SK-MEL-5 (cell line): ENCODE data around the gene PRKCA. TPM values are rescaled to one million over a fixed set of nuclear protein-coding genes. Genes with fewer than 3 reads are reported as not detected.

Experiments used
- DNase-seq: peaks from one replicate; pipeline ENCODE4 v3.0.0-alpha.2; 2016; ENCODE audit warnings: low read depth, low spot score
- in situ Hi-C: cut with HindIII; loops from 2 replicates; pipeline ENCODE4 v1.10.0; 2016; ENCODE audit warnings: low sequenced_read_pairs, high pct_unique_total_duplicates, low pct_unique_long_range_greater_than_20kb
- total RNA-seq: library from RNA; depleted of rRNA; stranded (reverse); fragments of >200 nt; shearing (Covaris generic); gene quantifications from 2 replicates; pipeline ENCODE4 v1.2.3, GENCODE V29; 2014

The PRKCA gene
- total RNA-seq, 1 experiment from 2014 or later: 7.3 TPM

DNA sequence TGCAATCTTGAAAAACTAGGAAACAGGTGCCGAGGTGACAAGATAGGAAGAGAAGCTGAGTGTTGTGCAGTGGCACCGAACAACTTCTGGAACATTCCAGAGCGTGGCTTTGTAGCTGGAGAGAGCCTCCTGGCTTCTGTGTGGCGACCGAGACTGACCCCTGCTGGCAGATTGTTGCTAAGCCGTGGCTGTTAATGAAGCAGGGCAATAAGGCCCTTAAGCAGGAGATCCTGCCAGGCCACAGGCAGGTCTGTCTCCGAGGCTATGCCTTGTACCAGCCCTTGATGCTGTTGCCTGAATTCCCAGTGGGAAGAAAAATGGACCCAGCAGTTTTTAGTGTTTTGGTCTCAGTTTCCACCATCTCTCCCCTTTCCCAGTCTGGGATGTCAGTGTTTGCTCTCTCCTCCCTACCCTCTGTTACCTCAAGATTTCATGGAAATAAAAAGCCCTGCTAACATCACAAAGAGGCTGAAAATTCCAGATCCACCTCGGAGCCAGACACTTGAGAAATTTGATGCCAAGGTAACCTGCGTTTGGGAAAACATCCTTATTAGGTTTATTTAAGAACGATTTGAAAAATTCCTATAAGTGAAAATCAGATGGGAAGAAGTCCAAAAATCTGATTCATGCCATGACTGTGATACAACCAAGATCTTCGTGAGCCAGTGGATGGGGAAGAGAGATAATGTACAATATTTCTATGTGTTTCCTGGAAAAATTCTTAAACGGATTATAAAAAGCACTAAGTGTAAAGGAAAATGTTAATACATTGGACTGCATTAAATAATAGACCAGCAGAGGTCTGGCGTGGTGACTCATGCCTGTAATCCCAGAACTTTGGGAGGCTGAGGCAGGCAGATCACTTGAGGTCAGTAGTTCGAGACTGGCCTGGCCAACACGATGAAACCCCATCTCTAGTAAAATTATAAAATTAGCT is 265.1 kb downstream of the PRKCA start:
- in situ Hi-C loops: no loop called here
- peak; percentile 91 for DNase-seq

DNA sequence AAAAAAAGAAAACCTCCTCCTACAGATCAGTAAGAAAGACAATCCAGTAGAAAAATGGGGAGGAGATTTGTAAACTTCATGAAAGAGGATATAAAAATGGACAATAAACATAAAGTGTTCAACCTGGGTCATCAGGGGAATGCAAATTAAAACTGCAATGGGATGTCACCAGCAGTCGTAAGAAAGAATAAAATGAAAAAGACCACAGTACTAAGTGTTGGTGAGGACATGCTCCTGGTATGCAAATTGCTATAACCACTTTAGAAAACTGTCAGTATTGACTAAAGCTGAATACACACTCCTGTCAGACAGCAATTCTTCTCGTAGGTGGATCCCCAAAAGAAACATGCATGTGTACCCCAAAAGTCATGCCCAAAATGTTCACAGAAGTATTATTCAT is 267.2 kb downstream of the PRKCA start:
- in situ Hi-C loops: no loop called here
- no peak for DNase-seq

DNA sequence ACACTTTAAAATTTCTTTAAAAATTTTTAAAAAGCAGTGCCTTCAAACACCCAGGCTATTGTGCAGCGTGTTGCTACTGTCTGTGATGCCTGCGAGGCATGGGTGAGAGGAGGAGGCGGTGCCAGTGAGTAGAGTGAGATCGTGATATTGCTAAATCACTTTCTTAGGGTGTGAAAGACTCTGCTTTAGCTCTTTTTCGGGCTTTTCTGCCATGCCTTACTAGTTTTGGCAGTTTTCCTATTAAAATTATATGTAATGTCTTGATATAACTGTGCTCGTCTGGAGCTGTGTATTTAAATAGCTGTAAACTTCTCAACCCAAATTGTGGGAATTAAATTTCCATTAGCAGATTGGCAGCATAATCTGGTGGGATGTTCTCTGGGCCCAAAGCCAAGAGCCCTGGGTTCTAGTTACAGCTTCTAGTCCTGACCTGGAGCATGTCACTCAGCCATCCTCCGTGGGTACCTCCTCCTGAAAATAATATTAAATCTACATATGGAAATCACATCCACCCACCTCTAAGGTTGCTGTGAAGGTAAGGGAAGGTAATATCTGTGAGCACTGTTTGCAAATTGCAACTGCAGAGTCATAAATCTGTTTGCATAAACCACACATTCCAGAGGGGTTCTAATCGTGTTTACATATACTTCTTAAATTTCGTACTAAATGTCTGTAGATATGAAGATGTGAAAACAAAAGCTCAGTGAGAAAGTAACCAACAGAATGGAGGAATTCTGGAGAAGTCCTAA is 268.2 kb downstream of the PRKCA start:
- no peak for DNase-seq
- in situ Hi-C loops: no loop called here

DNA sequence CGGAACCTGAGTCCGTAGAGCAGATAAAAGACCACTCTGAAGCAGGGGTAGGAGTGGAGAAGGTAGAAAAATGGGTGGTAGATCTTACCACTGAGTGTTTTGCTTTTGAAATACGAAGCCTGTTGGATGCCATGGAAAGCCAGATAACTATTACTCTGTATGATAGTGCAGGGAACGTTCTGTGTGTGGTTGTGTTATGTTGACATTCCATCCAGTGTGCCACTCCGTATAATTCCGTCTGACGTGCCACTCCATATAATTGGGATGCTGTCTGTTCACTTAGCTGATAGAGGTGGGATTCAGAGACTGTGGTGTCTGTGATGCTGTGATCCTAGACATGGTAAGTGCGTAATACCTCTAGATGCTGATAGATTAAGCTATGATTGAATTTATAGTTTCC is 269.3 kb downstream of the PRKCA start:
- DNase-seq: no peak
- in situ Hi-C loops: no loop called here

DNA sequence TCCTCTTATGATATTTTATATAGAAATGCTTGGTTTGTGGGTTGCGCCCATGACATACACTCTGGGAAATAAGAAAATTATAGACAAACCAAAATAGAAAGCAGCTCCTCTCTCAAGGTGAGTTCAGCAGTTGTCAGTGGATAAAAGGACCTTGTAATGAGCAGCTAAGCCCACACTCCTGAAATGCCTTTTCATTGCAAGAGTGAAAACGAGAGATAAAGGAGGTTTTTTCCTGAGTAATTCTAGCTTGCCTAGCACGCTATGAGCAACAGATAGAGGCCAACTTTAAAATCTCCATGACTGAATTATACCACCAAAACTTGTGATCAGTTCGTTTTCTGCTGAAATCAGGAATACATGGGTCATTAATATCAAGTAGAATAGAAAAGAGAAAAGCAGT is 270.7 kb downstream of the PRKCA start:
- in situ Hi-C loops: no loop called here
- DNase-seq: no peak

DNA sequence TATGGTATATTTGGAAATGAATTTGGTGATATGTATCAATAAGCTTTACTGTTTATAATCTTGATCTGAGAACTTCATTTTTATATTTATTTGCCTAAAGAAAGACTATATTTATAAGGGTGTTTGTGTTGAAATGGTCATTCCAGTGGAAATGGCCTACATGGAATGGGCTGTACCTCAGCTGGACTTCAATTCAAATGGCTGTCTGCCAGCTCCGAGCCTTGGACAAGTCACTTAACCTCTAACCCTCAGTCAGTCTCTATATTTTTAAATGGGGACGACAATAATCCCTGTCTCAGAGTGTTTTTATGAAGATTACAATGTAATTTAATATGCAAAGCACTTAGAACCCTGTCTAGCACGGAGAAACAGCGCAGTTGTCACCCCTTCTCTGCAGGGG is 271.7 kb downstream of the PRKCA start:
- in situ Hi-C loops: no loop called here
- no peak for DNase-seq

DNA sequence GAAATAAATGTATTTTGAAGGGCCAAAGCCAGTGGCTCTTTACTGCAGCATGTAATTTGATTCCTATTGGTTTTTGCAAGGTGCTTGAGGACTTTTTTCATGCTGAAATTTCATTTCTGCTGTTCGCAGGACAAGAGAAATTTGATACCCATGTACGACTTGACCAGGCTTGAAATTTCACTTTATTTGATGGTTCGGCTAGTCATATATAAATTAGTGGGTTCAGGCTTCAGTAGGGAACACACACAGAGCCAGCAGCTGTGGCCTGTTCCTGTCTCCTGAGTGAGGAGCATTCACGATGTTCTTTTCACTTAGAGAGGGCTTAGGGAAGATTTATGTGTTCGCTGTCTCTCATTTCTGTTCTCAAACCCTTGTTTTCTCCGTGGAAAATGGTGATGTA is 274.1 kb downstream of the PRKCA start:
- DNase-seq: no peak
- in situ Hi-C loops: no loop called here

DNA sequence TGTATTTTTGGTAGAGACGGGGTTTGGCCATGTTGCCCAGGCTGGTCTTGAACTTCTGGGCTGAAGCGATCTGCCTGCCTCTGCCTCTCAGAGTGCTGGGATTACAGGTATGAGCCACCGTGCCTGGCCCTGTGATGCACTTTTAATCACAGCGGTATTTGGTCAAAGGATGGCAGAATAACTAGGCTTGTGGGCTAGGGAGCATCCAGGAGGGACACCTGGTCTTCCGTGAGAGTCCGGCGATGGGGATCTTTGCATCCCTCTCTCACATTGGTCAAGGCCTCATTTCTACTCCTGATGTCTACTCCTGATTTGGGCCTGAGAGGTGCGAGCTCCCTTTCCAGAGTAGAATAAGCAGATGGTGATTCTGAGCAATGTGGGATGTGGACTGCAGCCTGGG is 274.6 kb downstream of the PRKCA start:
- in situ Hi-C loops: no loop called here
- no peak for DNase-seq

DNA sequence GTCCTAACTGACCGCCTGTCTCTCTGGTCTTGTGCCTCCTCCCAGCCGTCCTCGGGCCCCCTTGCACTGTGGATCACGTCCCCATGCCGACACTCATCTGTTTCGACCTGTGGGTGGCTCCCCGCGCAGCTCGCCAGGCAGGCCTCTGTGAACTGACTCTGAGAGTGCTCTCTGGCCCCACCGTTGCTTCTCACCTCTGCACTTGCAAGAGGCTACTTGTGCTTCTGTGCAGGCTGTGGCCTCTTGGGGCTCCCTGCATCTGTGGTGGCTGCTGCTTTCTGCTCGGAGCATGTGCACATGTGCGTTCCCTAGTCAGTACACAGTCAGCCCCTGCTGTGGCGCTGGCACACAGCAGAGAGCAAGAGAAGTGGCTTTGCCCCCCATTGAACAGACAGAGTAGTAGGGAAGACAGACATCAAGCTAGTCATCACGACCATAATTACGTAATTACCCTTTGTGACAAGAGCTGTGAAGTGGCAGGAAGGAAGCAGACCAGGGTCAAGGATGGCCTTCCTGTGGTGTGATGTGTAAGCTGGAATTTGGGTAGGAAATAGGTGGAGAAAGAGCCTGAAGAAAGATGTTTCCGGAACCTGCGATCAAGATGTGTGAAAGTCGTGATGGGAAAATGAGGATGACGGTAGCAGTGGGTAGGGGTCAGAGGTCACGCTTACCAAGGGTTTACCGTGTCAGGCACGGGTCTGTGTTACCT is 276.5 kb downstream of the PRKCA start:
- no peak for DNase-seq
- in situ Hi-C loops: no loop called here

DNA sequence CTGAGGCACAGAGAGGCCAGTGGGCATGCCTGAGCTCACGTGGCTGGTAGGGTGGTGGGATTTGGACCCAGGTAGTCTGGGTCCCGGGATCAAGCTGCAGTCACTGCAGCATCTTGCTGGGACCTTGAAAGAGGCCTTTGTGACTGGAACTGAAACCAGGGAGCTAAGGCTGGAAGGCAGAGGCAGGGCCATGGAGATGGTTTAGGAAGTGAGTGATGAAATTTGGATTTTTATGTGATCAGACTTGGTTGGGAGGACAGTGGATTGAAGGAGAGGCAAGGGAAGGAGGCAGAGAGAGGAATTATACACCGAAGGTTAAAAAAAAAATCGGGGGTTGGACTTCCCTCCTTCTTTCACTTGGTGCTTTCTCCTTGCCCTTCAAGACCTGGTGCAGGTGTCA is 277.1 kb downstream of the PRKCA start:
- in situ Hi-C loops: no loop called here
- DNase-seq: no peak

DNA sequence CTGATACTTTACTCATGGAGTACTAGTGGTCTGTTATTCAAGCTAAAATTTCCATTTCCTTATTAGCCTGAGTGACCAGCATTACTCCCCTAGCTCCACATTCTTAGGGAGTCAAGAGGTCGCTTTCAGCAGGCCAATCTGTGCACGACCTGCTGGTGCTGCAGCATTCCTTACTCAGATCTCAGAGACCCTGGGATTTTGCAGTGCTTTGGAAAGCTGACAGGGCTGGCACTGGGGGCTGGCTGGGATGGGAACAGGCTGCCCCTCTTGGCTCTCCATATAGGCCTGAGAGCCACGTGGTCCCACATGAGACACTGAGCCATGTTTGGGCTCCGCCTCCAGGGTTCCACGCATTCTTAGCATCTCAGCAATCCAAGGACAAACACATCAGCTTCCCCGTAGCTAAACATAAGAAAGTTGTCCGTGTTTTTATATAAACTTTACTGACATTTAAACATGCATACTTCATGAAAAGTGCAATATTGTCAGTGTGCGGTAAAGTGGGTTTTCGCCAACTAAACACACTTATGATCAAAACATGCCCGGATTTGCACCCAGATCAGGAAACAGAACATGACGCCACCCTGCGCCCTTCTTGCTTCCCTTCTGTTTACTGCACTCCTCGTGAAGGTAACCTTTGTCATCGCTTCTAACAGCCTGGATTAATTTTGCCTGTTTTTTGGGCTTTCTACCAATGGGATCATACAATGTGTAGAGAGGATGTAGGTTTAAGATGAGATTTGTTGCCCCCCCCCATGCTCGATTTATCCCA is 278.0 kb downstream of the PRKCA start:
- DNase-seq: peak; percentile 27

DNA sequence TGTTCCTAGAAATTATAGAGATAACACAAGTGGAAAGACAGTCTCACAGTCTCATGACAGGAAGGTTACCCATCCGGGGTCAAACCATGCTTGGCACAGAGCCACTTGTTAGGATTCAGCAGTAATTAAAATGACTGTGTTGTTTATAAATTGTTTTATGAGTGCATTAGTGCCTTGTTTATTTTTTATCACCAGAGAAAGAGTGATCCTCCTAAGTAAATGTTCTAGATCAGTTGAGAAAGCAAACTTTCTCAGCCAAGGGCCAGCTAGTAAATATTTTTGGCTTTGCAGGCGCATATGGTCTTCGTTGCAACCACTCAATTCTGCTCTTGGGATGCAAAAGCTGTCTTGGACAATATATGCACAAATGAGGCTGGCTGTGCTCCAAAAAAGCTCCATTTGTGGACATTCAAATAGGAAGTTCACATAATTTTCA is 278.6 kb downstream of the PRKCA start:
- DNase-seq: no peak
- in situ Hi-C loops: no loop called here

More for the DNA sequence above, 278.0 kb downstream of the PRKCA start:
- in situ Hi-C loops: no loop called here

DNA sequence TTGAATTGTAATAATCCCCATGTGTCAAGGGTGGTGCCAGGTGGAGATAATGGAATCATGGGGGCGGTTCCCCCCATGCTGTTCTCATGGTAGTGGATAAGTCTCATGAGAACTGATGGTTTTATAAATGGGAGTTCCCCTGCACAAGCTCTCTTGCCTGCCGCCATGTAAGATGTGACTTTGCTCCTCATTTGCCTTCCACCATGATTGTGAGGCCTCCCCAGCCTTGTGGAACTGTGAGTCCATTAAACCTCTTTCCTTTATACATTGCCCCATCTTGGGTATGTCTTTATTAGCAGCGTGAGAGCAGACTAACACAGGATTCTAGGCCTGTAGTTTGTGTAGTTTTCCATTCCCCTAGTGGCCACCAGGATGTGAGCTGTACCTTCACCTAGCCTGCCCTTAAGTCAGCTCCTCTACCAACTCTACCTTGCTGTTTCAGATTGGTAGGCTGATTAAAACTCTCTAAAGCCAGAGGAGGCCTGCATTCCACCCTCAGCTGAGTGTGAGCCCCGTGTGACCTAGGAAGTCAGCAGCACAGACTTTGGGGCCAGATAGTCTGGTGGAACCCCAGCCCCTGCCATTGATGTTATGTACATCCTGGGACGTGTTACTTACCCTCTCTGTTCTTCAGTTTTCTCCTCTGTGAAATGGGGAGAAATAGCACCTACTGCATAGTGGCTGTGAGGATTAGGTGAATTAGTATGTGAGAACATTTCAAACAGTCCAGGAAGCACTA is 280.1 kb downstream of the PRKCA start:
- in situ Hi-C loops: no loop called here
- DNase-seq: no peak

DNA sequence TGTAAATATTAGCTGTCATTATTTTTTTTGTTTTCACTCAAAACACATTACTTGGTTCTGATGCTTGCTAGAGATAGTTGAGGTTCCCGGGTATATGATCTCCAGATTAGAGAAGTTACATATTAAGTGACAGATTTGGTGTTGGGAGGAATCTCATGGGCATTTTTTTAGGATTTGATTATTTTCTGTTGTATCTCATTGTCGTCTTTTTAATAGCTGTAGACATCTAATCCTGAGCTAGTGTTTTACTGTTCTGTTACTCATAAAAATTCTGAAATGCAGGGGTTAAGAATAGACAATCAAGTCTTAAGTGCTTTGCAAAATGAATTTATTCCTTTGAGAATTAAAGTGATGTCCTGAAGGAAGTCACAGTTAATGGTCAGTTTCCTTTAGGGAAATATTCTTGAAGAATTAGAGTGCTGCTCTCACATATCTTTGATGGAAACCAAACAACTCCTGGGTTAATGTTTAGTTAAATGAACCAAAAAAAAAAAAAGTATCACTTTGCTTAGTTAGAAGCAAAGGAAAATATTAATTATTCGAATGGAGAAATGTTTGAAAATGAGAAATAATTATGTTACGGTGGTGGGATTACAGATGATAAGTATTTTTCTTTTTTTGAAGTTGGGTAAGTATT is 280.8 kb downstream of the PRKCA start:
- no peak for DNase-seq

DNA sequence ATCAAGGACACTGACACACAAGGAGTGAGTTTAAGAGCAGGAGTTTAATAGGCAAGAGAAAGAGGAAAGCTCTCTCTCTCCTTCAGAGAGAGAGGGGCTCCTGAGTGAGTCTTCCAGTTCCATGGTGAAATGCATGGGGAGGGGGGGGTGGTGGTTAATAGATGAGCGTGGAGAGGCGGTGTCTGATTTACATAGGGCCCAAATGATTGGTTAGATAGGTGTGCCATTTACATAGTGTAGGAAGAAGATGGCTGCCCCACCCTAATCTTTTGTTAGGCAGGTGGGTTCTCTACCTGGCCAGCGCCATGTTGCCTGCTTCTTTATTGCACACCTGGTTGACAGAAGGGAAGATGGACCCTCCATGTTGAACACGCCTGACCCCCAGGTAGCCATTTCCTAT is 282.5 kb downstream of the PRKCA start:
- in situ Hi-C loops: no loop called here

More for the DNA sequence above, 280.8 kb downstream of the PRKCA start:
- in situ Hi-C loops: no loop called here

DNA sequence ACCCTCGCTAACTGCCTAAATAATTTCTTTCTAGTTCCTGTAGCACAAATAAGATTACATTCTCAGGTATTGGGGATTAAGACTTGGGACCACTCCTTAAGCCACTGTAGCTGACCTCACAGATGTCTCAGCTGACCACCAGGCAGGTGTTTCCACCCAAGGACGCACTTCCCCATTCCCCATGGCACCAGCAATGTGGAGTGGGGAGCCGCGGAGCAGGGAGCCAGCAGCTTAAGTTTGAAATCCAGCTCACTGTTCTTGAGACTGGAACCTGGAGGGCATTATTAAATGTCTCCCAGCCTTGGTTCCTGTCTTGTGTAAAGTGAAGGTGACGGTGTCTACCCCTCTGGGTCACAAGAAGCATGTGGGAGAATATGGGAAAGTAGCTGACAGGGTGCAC is 283.1 kb downstream of the PRKCA start:
- DNase-seq: no peak
- in situ Hi-C loops: no loop called here

More for the DNA sequence above, 282.5 kb downstream of the PRKCA start:
- no peak for DNase-seq
